GM15510 (cell line): ENCODE data around the gene RRP1.

Source experiments
- POLR2A ChIP-seq: IDR thresholded peaks from 3 replicates; pipeline ENCODE4 v1.6.1; 2011; ENCODE audit warnings: borderline replicate concordance; ENCODE audit not compliant: insufficient read length; ENCODE audit errors: extremely low read depth

RRP1 gene

GRCh38 chr21:43753439-43753799, 36.0 kb upstream of the RRP1 start:
- TF ChIP-seq POLR2A, result no peak

GRCh38 chr21:43754948-43755781, 34.2 kb upstream of the RRP1 start:
- TF ChIP-seq POLR2A, result no peak

GRCh38 chr21:43755820-43756594, 33.4 kb upstream of the RRP1 start:
- no peak for TF ChIP-seq POLR2A

- TF ChIP-seq POLR2A, result no peak
Measured at GRCh38 chr21:43757601-43758000, 31.8 kb upstream of the RRP1 start.

- no peak for TF ChIP-seq POLR2A
Measured at GRCh38 chr21:43758111-43758641, 31.2 kb upstream of the RRP1 start.

- TF ChIP-seq POLR2A, result no peak
Measured at GRCh38 chr21:43758811-43759210, 30.6 kb upstream of the RRP1 start.

- no peak for TF ChIP-seq POLR2A
Measured at GRCh38 chr21:43759651-43760050, 29.7 kb upstream of the RRP1 start.

- no peak for TF ChIP-seq POLR2A
Measured at GRCh38 chr21:43760391-43760958, 28.9 kb upstream of the RRP1 start.

GRCh38 chr21:43761886-43762285, 27.5 kb upstream of the RRP1 start:
- TF ChIP-seq POLR2A, result no peak

- TF ChIP-seq POLR2A, result no peak
Measured at GRCh38 chr21:43762303-43763128, 26.9 kb upstream of the RRP1 start.

GRCh38 chr21:43763901-43764523, 25.4 kb upstream of the RRP1 start:
- no peak for TF ChIP-seq POLR2A

GRCh38 chr21:43764576-43765495, 24.5 kb upstream of the RRP1 start:
- no peak for TF ChIP-seq POLR2A
